OCI-LY3 (cell line): ENCODE data around the gene CDH23.

ENCODE experiments used
- CTCF ChIP-seq: fragments of 200-600, 300-600 bp; sonication (generic); IDR thresholded peaks from 2 replicates; pipeline ENCODE4 v1.5.1; 2014; ENCODE audit warnings: antibody characterized with exemption, low read length, low read depth
- EZH2phosphoT487 ChIP-seq: fragments of 200-600 bp; shearing (Covaris generic); IDR thresholded peaks from 2 replicates; pipeline ENCODE4 v1.6.1; 2018; ENCODE audit warnings: antibody characterized with exemption, mixed run types, low read depth

- TF ChIP-seq CTCF (peak; percentile 35), EZH2phosphoT487 (no peak)
Observed at GRCh38 chr10:71725998-71726579, 329.4 kb downstream of the CDH23 start.
